ENCODE data around the gene CHMP1A. TPM values are rescaled to one million over a fixed set of nuclear protein-coding genes. Genes with fewer than 3 reads are reported as not detected.

CHMP1A gene
- total RNA-seq, 1 experiment from 2014 or later, result 158 TPM

GRCh38 chr16:89605186-89605970 is 52.1 kb downstream of the CHMP1A start:
- ChIA-PET POLR2A (no interaction called here), CTCF (no interaction called here), RAD21 (ENCODE audit: low non-redundant PET in 1 of 2, low total read pairs in 2 of 2, uncharacterized antibody in 2 of 2, unreplicated experiment in 2 of 2) (no interaction called here)
- no peaks in the 10 kb centered on the region for H4K20me1 ChIP-seq (ENCODE audit: insufficient read depth)
- peaks cover 35 to 59% of the 10 kb centered on the region in 2 experiments for H3K4me1 ChIP-seq (ENCODE audit: control insufficient read depth in 1 of 2, insufficient read depth in 2 of 2, low read length in 2 of 2)
- no peak overlapping the region; the same call in 1 of the 2 replicates for H3K27ac ChIP-seq (ENCODE audit: low read depth, low read length)
- no peaks in the 10 kb centered on the region for H3K36me3 ChIP-seq (ENCODE audit: control insufficient read depth in 1 of 2, insufficient read depth in 2 of 2, low read length in 2 of 2)
- H3K9me2 ChIP-seq (ENCODE audit: insufficient read depth), result no peaks in the 10 kb centered on the region
- H2AFZ ChIP-seq (ENCODE audit: low read depth, low read length, poor library complexity, severe bottlenecking), result no peak overlapping the region
- H3K27me3 ChIP-seq (ENCODE audit: insufficient read depth, low read length), result no peaks in the 10 kb centered on the region
- H3K79me2 ChIP-seq (ENCODE audit: insufficient read depth, low read length), result no peaks in the 10 kb centered on the region
- no peak overlapping the region for H3K9ac ChIP-seq (ENCODE audit: low read length)
- intact Hi-C loops (cut with micrococcal nuclease), result no loop called here
- TF ChIP-seq EZH2phosphoT487 (IDR thresholded peaks at IDR 0.05; ENCODE audit: borderline replicate concordance) (no peak), SP1 (IDR thresholded peaks at IDR 0.05; ENCODE audit: low read depth) (no peak), RAD21 (IDR thresholded peaks at IDR 0.05; ENCODE audit: low read depth) (no peak), EZH2 (IDR thresholded peaks at IDR 0.05) (no peak), ZFX (IDR thresholded peaks at IDR 0.05) (no peak), MAX (IDR thresholded peaks at IDR 0.05) (no peak), SIN3A (IDR thresholded peaks at IDR 0.05; ENCODE audit: low read depth) (no peak), SRF (IDR thresholded peaks at IDR 0.05; ENCODE audit: low read depth) (no peak), REST (IDR thresholded peaks at IDR 0.05; ENCODE audit: low read depth) (no peak), CTCF (IDR thresholded peaks at IDR 0.05 in 2 of 3, conservative IDR thresholded peaks at IDR 0.05 in 1 of 3; ENCODE audit: borderline replicate concordance in 1 of 3, insufficient read depth in 1 of 3, low read depth in 2 of 3, low read length in 2 of 3) (no peak), ZBTB33 (IDR thresholded peaks at IDR 0.05; ENCODE audit: extremely low read depth, insufficient replicate concordance, low read length) (no peak), POLR2AphosphoS5 (IDR thresholded peaks at IDR 0.05; ENCODE audit: low read depth, low read length) (no peak), YY1 (IDR thresholded peaks at IDR 0.05; ENCODE audit: extremely low read depth, insufficient replicate concordance, low read depth, low read length) (no peak), FOSL1 (IDR thresholded peaks at IDR 0.05; ENCODE audit: low read depth) (no peak), EGR1 (IDR thresholded peaks at IDR 0.05; ENCODE audit: low read depth) (no peak), CEBPB (IDR thresholded peaks at IDR 0.05; ENCODE audit: low read depth) (no peak), POLR2A (IDR thresholded peaks at IDR 0.05; ENCODE audit: borderline replicate concordance, extremely low read depth, insufficient read depth, insufficient read length) (no peak), ZNF274 (IDR thresholded peaks at IDR 0.05; ENCODE audit: low read depth, low read length) (no peak)
- H3K4me2 ChIP-seq (ENCODE audit: low read length), result no peak overlapping the region
- no peak for DNase-seq (ENCODE audit: low read depth, low spot score)
- no TSS peak for BruUV-seq (replicated peaks)
- no peak for ATAC-seq
- H3K9me3 ChIP-seq (ENCODE audit: control insufficient read depth in 1 of 2, insufficient read depth in 1 of 2, low read depth in 1 of 2, low read length in 2 of 2), result no peaks in the 10 kb centered on the region
- H3K4me3 ChIP-seq (replicated peaks in 1 of 2; ENCODE audit: low read depth in 1 of 2, low read length in 2 of 2), result no peak overlapping the region

Data from HCT116 (cell line).